GOT3 (cell line): ENCODE measurements around the gene RBM8A.

Source experiments
- DNase-seq: peaks from one replicate; lab custom pipeline; 2025; ENCODE audit warnings: mixed read lengths; lab: John Stamatoyannopoulos, UW

The RBM8A gene

GRCh38 chr1:145877923-145878486, 49.3 kb downstream of the RBM8A start:
- no peak for DNase-seq

- no peak for DNase-seq
These were observed 52.6 kb downstream of the RBM8A start for GRCh38 chr1:145874646-145875045.

- no peak for DNase-seq
These were observed 55.0 kb downstream of the RBM8A start for GRCh38 chr1:145871994-145872924.
